MM.1S (cell line): Measurements from ENCODE around the gene AP2A2.

Experiments used
- DNase-seq: peaks from one replicate; pipeline ENCODE4 v3.0.0-alpha.2; 2015
- H2AFZ ChIP-seq: fragments of 300-600 bp; sonication (generic); 2 replicates; pipeline ENCODE4 v1.6.0; 2016; ENCODE audit warnings: antibody characterized with exemption, low read length
- H3F3A ChIP-seq: fragments of 300-600 bp; sonication (generic); 2 replicates; pipeline ENCODE4 v1.6.1; 2016; ENCODE audit warnings: mild to moderate bottlenecking, antibody characterized with exemption, low read length, moderate library complexity, mixed read lengths; ENCODE audit not compliant: insufficient read depth
- H3K27ac ChIP-seq: fragments of 300-600 bp; sonication (generic); 2 replicates; pipeline ENCODE4 v1.5.1; 2016; ENCODE audit warnings: mild to moderate bottlenecking, low read length
- H3K27me3 ChIP-seq: fragments of 300-600 bp; sonication (generic); replicated peaks from 2 replicates; pipeline ENCODE4 v1.6.0; 2016; ENCODE audit warnings: low read length; ENCODE audit not compliant: insufficient read depth
- H3K36me3 ChIP-seq: fragments of 300-600 bp; sonication (generic); replicated peaks from 2 replicates; pipeline ENCODE4 v1.6.1; 2016; ENCODE audit warnings: mild to moderate bottlenecking, low read length, mixed read lengths; ENCODE audit not compliant: insufficient read depth
- H3K4me1 ChIP-seq: fragments of 300-600 bp; sonication (generic); 2 replicates; pipeline ENCODE4 v1.6.1; 2016; ENCODE audit warnings: low read length, mixed read lengths
- H3K4me2 ChIP-seq: fragments of 300-600 bp; sonication (generic); 2 replicates; pipeline ENCODE4 v1.6.0; 2016; ENCODE audit warnings: low read depth, low read length
- H3K4me3 ChIP-seq: fragments of 300-600 bp; sonication (generic); 2 replicates; pipeline ENCODE4 v1.5.1; 2016; ENCODE audit warnings: low read length, mixed read lengths
- H3K79me2 ChIP-seq: fragments of 300-600 bp; sonication (generic); 2 replicates; pipeline ENCODE4 v1.6.1; 2016; ENCODE audit warnings: mixed run types, low read length, mixed read lengths
- H3K9ac ChIP-seq: fragments of 300-600 bp; sonication (generic); 2 replicates; pipeline ENCODE4 v1.6.1; 2016; ENCODE audit warnings: low read length, mixed read lengths
- H3K9me2 ChIP-seq: fragments of 300-600 bp; sonication (generic); replicated peaks from 2 replicates; pipeline ENCODE4 v1.6.1; 2016; ENCODE audit warnings: mild to moderate bottlenecking, low read length, mixed read lengths; ENCODE audit not compliant: insufficient read depth
- H3K9me3 ChIP-seq: fragments of 300-600 bp; sonication (generic); replicated peaks from 2 replicates; pipeline ENCODE4 v1.6.1; 2016; ENCODE audit warnings: mild to moderate bottlenecking, low read length, mixed read lengths; ENCODE audit not compliant: insufficient read depth
- H4K20me1 ChIP-seq: fragments of 300-600 bp; sonication (generic); 2 replicates; pipeline ENCODE4 v1.6.1; 2016; ENCODE audit warnings: mild to moderate bottlenecking, low read length, moderate library complexity, mixed read lengths; ENCODE audit not compliant: insufficient read depth
- EZH2 ChIP-seq: fragments of 300-600 bp; sonication (generic); optimal IDR thresholded peaks from 2 replicates; pipeline ENCODE3; 2017; ENCODE audit warnings: low read depth, mild to moderate bottlenecking, antibody characterized with exemption, low read length, mixed read lengths
- EZH2phosphoT487 ChIP-seq: fragments of 300-600 bp; sonication (generic); IDR thresholded peaks from 2 replicates; pipeline ENCODE4 v1.6.1; 2018; ENCODE audit warnings: antibody characterized with exemption, low read length
- TF ChIP-seq, protein P1 (sequence below): fragments of 300-600 bp; sonication (generic); IDR thresholded peaks from 2 replicates; pipeline ENCODE4 v1.5.1; 2016; ENCODE audit warnings: antibody characterized with exemption, low read length, mixed read lengths

Gene AP2A2

DNA sequence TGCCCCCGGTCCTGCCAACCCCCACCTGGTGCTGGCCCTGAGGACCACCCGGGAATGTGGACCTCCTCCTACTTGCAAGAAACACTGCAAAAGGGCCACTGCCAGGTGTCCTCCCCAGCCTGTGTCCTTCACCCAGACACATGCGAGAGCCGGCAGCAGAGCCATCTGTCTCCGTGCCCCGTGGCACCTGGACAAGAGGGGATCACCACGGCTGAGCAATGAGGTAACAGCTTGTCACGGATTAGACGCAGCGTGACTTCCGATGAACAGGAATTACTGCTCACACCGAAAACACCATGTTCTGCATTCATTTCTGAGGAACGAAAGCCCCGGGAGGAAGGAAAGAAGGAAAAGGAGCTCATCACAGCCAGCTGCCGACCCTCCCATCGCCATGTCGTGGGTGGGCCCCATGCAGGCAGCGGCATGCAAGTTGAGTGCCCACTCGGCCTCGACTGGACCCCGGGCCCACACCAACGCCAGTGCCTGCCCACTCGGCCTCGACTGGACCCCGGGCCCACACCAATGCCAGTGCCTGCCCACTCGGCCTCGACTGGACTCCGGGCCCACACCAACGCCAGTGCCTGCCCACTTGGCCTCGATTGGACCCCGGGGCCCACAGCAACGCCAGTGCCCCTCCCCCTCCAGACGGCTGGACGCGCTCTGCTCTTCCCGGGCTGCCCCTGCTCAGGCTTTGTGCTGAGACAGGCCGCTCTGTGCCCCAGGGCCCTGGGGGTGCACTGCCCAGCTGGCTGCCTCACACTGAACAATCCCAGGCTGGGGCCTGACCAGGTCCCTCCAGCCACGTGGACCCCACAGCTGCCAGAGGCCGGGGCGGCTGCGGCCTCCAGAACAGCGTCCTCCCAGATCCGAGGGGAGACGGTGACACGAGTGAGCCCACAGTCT, 37.1 kb upstream of the AP2A2 start:
- H4K20me1 ChIP-seq: no peaks in the 10 kb centered on the region
- no peak overlapping the region for H2AFZ ChIP-seq
- H3K27me3 ChIP-seq: no peaks in the 10 kb centered on the region
- H3K9me3 ChIP-seq: no peaks in the 10 kb centered on the region
- no peak for TF ChIP-seq EZH2phosphoT487
- no peak for TF ChIP-seq EZH2
- TF ChIP-seq, protein P1, sequence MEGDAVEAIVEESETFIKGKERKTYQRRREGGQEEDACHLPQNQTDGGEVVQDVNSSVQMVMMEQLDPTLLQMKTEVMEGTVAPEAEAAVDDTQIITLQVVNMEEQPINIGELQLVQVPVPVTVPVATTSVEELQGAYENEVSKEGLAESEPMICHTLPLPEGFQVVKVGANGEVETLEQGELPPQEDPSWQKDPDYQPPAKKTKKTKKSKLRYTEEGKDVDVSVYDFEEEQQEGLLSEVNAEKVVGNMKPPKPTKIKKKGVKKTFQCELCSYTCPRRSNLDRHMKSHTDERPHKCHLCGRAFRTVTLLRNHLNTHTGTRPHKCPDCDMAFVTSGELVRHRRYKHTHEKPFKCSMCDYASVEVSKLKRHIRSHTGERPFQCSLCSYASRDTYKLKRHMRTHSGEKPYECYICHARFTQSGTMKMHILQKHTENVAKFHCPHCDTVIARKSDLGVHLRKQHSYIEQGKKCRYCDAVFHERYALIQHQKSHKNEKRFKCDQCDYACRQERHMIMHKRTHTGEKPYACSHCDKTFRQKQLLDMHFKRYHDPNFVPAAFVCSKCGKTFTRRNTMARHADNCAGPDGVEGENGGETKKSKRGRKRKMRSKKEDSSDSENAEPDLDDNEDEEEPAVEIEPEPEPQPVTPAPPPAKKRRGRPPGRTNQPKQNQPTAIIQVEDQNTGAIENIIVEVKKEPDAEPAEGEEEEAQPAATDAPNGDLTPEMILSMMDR: no peak
- H3K9me2 ChIP-seq: no peaks in the 10 kb centered on the region
- no peak for DNase-seq
- H3K4me1 ChIP-seq: no peaks in the 10 kb centered on the region
- no peaks in the 10 kb centered on the region for H3K36me3 ChIP-seq
- H3K4me2 ChIP-seq: no peak overlapping the region
- H3F3A ChIP-seq: no peaks in the 10 kb centered on the region
- no peak overlapping the region for H3K9ac ChIP-seq
- H3K4me3 ChIP-seq: no peak overlapping the region
- no peak overlapping the region for H3K27ac ChIP-seq
- H3K79me2 ChIP-seq: no peaks in the 10 kb centered on the region

DNA sequence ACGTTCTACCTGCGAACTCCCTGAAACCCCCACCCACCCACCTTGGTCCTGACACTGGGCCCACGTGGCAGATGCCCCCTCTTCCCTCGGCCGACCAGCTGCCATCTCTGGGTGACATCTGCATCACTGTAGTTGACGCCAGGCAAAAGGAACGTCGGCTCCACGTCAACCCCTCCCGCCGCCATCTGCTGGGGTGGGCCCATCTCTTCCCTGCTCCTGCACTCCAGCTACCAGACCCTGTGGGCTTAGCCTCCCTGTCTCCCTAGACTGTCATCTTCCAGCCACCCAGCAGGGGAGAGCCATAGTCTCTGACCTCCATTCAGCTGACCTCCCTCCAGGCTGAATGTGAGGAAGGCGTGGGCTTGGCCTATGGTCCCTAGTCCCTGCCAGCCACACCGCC, 36.4 kb upstream of the AP2A2 start:
- no peak for DNase-seq
- no peaks in the 10 kb centered on the region for H3K9me3 ChIP-seq
- no peaks in the 10 kb centered on the region for H3K4me1 ChIP-seq
- H3F3A ChIP-seq: no peaks in the 10 kb centered on the region
- H2AFZ ChIP-seq: no peak overlapping the region
- TF ChIP-seq EZH2 (no peak), EZH2phosphoT487 (no peak)
- TF ChIP-seq, protein P1: no peak
- H3K4me3 ChIP-seq: no peak overlapping the region
- H4K20me1 ChIP-seq: no peaks in the 10 kb centered on the region
- no peaks in the 10 kb centered on the region for H3K79me2 ChIP-seq
- no peak overlapping the region for H3K27ac ChIP-seq
- H3K36me3 ChIP-seq: no peaks in the 10 kb centered on the region
- no peak overlapping the region for H3K9ac ChIP-seq
- no peak overlapping the region for H3K4me2 ChIP-seq
- H3K27me3 ChIP-seq: no peaks in the 10 kb centered on the region
- no peaks in the 10 kb centered on the region for H3K9me2 ChIP-seq

DNA sequence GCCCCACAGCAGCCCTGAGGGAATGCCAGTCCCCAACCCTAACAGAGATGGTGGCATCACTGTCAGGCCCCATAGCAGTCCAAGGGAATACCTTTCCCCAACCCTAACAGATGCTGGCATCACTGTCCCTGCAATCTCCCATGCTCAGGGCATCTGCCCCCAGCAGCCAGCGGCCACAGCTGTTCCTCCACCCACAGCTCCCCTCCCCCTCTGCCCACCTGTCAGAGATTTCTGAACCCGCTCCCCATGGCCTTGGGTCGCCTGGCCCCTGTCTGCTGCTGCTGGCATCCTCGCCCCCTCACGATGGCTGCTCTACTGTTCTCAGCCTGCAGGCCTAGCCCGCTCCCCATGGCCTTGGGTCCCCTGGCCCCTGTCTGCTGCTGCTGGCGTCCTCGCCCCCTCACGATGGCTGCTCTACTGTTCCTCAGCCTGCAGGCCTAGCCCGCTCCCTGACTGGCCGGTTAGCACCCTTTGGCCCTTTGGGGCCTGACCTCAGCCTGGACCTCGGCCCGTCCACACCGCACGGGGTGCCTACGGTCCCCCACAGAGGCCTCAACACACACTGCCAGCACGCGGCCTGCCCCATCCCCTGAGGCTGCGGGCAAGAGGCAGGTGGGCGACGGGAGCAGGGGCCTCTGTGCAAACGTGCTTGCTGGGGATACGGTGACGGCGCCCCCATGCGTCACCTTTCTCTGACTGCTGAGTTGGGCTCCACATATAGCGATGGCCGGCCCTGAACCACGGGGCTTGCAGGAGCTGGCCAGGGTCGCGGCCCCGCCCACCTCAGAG, 35.8 kb upstream of the AP2A2 start:
- no peak overlapping the region for H3K4me3 ChIP-seq
- H3K9me2 ChIP-seq: no peaks in the 10 kb centered on the region
- H3K9me3 ChIP-seq: no peaks in the 10 kb centered on the region
- H4K20me1 ChIP-seq: no peaks in the 10 kb centered on the region
- no peaks in the 10 kb centered on the region for H3F3A ChIP-seq
- no peaks in the 10 kb centered on the region for H3K27me3 ChIP-seq
- no peak overlapping the region for H3K4me2 ChIP-seq
- H3K79me2 ChIP-seq: no peaks in the 10 kb centered on the region
- H3K36me3 ChIP-seq: no peaks in the 10 kb centered on the region
- TF ChIP-seq, protein P1: no peak
- TF ChIP-seq EZH2phosphoT487 (no peak), EZH2 (no peak)
- no peaks in the 10 kb centered on the region for H3K4me1 ChIP-seq
- H3K9ac ChIP-seq: no peak overlapping the region
- no peak overlapping the region for H3K27ac ChIP-seq
- DNase-seq: no peak
- H2AFZ ChIP-seq: no peak overlapping the region
